HG03095 (cell line): ENCODE measurements around the gene GAL3ST2.
A peak's percentile ranks its signal among the peaks of the same experiment; 100 is the strongest.
"Not testable (repeated sequence)": the region's sequence is repeated elsewhere in the genome, so short reads cannot be mapped to it uniquely, and the experiment has no call there.

Source experiments
- ATAC-seq: cut with Tn5 transposase; IDR thresholded peaks from one replicate; pipeline ENCODE4 v1.9.1; 2021; ENCODE audit warnings: moderate library complexity; ENCODE audit not compliant: unreplicated experiment

The GAL3ST2 gene

DNA sequence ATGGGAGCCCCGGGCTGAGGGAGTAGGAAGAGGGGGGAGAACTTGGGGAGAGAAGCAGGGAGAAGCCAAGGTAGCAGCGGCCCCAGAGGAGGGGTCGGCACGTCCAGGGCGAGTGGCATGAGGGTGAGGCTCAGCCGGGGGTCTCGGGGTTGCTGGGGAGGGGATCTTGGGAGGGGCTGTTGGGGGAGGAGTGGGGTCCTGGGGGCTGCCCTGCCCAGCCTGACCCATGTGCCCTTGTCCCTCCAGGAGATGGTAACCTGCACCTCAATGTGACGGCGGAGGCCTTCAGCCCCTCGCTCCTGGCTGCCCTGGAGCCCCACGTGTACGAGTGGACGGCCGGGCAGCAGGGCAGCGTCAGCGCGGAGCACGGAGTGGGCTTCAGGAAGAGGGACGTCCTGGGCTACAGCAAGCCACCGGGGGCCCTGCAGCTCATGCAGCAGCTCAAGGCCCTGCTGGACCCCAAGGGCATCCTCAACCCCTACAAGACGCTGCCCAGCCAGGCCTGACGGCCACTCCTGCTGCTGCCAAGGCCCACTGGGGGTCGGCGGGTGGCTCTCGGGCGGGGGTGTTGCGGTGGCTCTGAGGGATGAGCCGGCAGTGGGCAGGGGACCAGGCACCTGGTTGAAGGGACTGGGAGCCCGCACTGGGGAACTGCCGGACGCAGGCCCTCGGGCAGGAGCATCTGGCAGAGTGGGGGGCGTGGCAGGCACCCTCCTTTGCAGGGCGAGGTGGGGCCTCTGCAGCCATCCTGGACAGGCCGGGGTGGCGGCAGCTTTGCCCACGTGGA, 9.0 kb upstream of the GAL3ST2 start:
- no peak for ATAC-seq

DNA sequence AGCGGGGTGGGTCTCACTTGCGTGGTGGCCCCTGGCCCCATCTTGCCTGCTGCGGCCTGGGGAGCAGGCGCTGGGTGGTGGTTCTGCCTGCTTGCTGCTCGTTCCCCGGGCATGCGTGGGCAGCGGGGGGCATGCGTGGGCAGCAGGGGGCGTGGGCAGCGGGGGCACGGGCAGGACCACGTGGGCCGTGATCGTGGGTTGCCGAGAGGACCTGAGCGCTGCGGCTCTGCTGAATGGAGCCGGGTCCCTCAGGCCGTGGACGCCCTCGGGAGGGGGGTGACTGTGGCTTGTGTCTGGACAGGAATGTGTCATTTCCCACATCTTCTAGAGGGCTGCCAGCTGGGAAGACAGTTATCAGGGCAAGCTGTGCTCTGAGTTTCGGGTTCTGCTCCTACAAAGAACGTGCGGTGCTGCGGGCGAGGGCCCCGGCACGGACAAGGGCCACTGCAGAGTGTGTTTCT, 8.3 kb upstream of the GAL3ST2 start:
- no peak for ATAC-seq

DNA sequence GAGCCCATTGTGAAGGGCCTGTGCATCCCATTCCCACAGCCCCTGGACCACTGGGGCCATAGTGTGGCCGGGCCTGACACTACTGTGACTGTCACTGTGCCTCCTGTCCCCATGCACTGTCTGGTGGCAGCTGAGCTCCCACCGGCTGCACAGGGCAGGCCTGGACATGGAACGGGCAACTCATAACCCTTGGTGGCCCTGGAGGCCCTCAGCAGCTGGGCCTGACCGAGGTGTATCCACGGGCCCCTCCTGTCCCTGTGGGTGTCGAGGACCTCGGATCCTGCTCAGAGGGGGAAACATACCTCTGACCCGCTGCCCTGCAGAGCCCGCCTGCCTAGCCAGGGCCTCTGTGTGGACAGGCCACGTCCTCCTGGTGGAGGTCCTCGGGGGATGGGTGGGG, 7.8 kb upstream of the GAL3ST2 start:
- no peak for ATAC-seq

DNA sequence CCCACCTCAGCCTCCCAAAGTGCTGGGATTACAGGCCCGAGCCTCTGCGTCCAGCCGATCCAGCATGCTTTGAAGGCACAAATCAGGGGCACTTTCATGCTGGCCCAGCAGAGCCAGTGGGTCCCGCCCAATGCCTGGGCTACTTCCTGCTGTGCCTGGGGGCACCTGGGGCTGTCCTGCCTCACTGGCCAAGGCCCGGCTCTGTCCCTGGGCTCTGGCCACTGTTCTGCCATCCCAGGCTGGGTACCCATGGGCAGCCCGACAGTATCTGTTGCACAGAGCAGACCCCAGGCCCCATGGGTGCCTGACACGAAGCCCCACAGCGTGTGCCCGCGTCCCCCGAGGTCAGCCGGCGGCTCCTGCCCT, 6.8 kb upstream of the GAL3ST2 start:
- ATAC-seq: no peak

DNA sequence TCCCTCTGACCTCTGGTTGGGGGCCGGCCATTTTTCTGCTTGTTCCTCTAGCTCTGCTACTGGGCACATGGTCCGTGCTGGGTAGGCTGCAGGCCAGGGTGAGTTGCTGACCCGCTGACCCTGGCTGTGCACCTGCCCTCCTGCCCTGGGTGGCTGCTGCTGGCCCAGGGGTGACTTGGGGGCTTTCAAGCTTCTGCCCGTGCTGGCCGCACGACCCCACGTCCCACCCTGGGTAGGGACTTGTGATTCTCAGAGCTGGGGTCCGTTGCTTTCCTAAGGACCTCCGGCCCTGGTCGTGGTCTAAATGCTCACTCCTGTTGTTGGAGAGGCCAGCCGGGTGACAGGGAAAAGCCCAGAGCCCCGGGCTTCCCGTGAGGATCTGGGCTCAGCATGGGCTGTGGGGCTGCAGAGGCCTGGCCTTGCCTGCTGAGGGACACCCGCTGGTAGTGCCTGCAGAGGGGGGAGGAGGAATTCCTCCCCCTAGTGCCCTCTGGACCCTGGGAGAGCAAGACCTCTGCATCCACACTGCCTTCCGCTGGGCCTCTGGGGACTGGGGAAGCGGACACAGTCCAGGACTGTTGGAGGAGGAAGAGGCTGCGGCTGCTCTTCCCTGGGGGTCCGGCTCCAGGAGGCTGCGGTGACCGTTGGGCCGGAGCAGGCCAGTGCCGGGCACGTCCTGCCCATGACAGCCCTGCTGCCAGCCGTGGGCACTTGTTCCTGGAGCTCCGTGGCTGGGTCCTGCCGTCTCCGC, 6.3 kb upstream of the GAL3ST2 start:
- ATAC-seq: no peak

DNA sequence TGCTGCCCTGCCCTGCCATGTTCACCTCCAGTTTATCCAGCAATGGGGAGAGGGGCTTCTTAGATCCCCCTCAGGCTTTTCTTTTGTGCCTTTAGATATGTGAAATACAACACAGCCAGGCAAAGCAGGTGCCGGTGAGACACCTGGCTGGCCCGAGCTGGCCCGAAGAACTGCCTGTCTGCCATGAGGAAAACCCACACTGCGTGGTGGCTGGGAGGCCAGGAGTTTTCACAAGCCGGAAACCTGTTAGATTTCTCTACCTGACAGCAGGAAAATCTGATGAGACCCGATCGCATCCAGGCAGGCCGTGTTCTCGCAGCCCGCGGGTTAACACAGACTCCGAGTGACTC, 5.7 kb upstream of the GAL3ST2 start:
- ATAC-seq: no peak

DNA sequence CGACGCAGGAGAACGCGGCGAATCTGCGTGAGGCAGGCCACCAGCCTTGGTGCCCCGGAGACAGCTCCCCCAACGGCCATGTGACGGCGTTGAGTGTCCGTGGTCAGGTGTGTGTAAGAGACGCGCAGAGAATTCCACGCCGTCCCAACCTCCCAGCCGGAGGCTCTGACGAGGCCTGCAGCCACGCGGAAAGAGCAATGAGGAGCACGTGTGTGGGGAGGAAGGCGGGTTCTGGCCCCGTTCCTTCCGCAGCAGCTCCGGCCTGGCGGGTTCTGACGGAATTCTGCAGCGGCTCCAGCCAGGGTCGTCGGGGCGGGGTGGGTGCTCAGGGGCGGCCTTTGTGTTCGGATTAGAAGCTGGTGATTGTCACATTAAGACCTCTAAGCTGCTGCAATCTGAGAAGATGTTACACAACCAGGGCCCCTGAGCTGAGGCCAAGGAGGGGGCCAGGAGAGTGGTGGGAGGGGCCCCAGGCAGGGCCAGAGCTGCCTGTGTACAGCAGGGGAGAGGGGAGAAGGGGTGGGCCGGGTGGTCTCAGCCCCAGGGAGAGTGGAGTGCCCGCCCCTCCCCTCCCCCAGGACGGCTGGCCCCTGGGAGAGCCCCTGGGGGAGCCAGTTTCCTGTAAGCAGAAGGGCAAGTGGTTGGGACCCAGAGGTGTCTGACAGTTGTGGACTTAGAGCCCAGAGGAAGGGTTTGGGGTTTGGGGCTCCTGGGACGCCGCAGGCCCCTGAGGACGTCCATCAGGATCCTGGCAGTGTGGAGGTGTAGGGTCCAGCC, 5.1 kb upstream of the GAL3ST2 start:
- ATAC-seq: no peak

DNA sequence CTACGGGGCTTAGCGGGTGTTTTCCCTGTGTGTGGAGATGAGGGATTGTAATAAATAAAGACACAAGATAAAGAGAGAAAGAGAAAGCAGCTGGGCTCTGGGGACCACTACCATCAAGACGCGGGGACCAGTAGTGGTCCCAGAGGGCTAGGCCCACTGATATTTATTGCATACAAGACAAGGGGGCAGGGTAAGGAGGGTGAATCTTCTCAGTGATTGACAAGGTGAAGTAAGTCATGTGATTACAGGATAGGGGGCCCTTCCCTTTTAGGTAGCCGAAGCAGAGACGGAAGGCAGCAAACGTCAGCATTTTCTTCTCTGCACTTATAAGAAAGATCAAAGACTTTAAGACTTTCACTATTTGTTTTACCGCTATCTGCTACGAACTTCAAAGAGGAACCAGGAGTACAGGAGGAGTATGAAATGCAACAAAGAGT, 4.5 kb upstream of the GAL3ST2 start:
- ATAC-seq: no peak

DNA sequence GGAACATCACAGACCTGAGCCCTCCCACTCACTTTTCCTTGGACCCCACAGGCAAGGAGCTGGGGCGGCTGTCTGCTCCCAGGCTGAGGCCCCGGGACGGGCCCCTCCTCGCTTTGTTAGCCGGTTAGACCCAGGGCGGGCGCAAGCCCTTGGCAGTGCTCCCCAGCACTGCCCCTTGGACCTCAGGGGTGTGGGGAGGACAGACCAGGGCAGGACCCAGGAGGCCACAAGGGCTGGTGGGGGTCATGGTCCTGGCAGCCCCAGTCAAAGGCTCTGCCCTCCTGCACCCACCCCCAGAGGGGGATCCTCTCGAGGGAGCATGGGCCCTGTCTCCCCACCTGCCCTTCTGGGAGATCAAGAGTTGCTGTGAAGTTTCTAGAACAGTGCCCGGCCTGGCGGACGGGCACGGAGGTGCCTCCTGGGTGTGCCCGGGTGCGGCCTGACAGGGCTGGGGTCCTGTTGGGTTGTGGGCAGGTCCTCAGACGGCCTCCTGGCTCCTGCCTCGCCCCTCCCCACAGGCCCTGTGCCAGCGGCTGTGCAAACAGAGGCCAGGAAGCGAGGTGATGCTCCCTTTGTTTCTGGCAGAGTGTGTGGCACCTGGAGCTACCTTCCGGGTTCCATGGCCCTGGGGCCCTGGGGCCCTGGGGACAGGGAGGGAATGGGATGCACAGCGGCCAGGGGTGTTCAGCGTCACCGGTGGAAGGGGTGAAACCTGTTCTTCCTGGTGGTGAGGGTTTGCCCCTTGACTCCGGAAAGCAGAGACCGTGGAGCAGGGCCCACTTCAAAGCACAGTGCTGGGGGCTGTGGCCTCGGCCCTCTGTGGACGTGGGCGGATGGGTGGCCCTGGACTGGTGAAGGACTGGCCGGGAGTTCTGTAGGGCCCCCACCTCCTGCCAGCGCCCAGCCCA, 2.9 kb upstream of the GAL3ST2 start:
- no peak for ATAC-seq

DNA sequence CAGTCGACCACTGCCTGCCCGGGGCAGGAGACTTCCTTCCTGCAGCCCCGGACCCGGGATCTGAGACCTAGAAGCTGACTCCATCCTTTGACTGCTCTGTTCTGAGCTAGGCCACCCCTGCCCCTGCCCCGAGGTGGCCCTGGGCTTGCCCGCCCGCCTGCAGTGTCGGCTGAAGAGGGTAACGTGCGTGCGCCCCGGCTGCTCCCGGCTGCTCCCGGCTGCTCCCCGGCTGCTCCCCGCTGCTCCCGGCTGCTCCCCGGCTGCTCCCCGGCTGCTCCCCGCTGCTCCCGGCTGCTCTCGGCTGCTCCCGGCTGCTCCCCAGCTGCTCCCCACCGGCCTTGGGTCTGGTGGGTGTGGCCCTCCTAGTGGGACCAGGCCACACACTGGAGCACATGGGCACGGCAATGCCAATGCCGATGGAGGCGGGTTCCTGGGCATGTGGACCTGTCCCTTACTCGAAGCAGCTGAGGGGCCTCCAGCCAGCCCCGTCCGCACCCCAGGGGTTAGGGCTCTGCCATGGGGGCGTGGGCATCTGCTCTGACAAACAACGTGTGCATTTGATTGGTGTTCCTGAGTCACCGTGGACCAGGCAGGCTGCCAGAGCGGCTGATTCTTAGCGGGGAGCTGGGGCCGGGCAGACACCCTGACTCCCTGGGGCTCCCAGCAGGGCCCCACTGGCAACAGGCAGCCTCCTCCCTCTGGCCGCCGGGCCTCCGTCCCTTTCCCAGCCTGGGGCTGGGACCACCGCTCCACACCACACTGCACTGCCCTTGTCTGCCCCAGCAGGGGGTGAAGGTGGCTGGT, 2.0 kb upstream of the GAL3ST2 start:
- ATAC-seq: no peak

DNA sequence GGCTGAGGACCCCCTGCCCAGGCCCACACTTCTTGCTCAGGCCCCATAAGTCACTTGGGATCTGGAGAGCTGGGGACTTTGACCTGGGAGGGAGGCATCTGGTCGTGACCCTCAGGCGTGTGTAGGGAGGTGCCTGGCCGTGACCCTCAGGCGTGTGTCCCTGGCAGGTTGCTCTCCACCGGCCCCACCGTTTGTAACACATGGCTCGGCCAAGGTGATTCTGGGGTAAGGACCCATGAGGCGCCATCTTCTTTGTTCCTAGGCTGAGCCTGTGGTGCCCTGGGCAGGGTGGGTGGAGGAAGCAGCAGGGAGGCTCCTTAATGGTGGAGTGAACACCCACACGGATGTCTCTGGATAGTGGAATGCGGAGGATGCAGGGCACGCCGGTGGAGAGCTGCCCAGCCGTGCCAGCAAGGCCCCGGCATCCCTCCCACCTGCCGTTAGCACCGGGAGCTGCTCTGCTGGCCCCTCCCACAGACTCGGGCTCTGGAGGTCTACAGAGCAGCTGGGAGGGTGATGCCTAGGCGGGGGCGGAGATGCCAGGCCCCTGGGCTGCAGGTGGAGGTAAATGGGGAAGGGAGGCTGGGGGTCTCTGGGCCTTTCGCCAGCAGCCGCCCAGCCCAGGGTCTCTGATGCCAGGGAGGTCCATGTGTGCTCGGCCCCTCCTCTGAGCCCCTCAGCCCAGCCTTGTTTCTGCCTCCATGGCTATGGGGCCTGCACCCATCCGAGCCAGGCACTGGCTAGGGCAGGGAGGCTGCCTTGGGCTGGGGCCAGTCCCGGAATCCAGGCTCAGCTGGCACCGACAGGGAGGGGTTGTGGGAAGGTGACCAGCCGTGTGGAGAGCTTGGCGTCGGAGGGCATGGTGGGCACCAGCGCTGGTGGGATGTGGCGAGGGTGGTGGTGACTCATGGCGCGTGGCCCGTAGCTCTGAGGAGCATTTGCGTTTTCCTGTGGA, 1.1 kb upstream of the GAL3ST2 start:
- ATAC-seq: no peak

DNA sequence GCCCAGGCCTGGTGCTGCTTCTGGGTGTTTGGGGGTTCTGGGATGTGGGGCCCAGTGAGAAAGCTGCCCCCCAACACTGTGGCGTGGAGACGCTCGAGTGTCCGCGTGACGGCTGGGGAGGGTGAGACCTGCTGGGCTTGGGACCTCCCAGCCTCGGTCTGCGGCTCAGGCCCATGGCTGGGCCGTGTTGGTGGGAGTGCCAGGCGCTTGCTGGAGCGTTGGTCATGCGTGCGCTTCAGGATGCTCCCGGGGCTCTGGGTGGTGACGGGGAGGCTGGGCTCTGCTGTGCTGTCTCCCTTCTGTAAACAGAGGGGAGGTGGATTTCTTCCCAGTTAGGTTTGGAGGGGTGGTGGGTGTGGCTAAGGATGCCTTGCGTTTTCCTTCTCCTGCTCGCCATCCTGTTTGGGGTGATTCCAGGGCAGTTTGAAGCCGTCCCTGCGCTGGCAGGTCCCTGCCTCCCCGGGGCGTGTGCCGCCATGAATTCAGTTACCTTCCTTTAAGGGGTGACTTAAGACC, 606 bp downstream of the GAL3ST2 start:
- ATAC-seq: no peak

DNA sequence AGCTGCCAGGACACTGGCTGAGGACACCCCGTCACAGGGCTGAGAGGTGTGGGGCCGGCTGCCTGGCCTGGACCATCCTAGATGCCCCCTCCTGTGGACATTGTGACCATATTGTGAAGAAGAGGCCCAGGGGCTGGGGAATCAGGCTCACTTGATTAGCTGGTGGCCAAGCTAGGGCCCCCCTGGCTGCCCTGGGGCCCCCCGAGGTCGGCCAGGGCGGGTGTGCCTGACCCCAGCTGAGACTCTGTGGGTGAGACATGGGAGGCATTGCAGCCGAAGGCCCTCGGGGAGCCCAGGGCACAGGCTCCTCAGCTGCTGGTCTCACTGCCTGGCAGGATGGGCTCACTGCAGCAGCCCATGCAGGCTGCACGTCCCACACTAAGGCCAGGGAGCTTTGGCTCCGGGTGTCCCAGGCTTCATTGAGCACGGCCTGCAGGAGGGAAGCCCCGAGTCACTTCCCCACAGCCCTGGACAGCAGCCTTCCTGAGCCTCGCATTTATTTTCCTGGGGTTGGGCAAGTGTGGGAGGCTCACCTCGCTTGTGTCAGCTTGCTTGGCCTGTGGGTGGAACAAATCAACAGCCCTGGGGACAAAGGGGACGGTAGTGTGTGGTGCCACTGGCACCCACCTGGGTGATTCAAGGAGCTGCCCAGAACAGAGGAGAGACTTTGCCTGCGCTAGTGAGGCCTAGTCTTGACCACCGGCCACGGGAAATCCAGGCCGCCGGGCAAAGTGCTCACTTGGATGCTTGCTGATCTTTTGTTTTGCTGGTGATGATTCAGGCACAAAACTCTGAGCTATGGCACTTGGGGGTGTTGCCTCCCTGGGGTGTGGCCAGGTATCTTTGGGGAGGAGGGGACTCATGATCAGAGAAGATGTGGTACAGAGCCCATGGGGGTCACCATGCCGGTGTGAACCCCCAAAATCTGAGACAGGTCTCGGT, 1.3 kb downstream of the GAL3ST2 start:
- no peak for ATAC-seq

DNA sequence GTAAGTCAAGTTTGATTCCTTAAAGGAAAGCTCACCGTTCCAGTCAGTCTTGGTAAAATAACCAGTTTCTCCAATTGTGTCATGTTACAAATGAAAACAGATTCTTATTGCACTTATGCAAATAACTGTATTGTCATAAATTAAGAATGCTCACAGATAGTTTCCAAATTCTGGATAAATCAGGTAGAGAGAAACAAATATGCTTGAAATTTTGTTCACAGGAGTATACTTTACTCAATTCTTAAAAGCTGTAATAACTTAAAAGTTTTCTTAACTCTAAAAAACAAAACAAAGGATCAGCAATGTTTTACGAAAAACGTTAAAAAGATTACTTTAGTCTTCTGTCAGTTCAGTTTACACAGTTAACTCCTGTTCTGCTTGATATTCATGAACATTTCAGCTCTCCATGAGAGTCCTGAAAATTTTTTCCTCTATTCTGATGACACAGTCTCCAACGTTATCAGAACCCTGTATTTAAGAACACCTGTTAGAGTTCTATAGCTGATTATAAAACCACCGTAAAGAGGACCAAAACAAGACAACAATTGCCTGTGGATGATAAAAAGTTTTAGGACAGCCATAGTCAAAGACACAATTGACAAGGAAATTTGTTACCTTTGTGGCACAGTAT, 4.4 kb downstream of the GAL3ST2 start:
- no peak for ATAC-seq

DNA sequence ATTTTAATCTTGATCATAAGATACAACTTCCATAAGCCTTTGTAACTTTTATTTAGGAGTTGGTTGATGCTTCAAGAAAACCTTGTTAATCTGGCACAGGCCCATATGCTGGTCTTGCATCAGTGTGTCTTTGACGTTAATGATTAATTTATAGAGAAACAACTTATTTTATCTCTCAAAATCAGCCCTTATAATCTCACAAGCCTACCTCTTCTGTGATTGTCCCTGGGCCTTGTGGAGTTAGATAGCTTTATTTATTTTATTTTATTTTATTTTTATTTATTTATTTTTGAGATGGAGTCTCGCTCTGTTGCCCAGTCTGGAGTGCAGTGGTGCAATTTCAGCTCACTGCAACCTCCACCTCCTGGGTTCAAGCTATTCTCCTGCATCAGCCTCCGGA, 5.4 kb downstream of the GAL3ST2 start:
- ATAC-seq: not testable (repeated sequence)

DNA sequence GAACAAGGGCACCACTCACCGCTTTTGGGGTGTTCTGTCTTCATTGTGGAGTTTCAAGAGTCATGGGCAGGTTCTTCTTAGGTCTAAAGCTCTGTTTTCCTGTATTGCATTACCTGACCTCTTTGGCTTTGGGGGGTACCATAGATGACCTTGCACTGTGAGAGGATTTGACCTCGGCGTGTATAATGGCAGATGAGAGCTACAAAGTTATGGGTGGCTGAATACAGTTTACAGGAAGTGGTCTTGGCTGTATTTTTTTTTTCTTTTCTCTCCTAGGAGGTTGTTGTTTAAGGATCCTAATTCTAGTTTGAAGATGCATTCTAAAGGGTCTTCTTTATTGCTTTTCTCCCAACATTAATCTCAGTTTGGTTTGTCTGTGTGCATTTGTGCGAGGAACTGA, 11.5 kb downstream of the GAL3ST2 start:
- ATAC-seq: no peak

DNA sequence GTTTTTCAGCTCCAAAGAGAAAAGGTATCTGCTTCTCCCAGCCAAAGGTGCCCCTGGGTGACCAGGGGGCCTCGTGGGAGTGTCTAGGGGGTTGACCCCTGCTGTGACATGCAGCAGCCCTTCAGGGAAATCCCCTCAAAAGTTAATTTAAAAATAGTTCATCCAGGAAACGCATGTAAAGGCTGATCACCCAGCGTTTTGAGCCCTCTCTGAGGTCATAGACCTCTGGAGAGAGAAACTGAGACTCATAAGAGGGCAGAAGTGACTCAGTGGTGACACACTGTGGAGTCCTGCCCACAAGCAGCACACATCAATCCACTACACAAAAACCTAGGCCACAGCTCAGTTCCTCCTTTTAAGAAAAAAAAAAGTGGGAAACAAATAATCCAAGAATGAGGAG, 11.9 kb downstream of the GAL3ST2 start:
- peak; percentile 85 for ATAC-seq
